Heart left ventricle (tissue), 13 donors: ENCODE results near the gene JDP2.

Experiments used
- POLR2A ChIP-seq, 2 donors: fragments of 450-650 bp; IDR thresholded peaks; one replicate each; pipeline ENCODE4 v1.6.1; 2017; ENCODE audit warnings: antibody characterized with exemption in 2 of 2, mild to moderate bottlenecking in 2 of 2, moderate library complexity in 2 of 2
- TF ChIP-seq, protein P1 (sequence below), 12 donors: fragments of 200-600 bp; sonication (generic) in 4 of 12; IDR thresholded peaks; one replicate each; pipeline versions ENCODE4 v1.5.0 to v1.8.0; 2018 to 2022; ENCODE audit warnings: antibody characterized with exemption in 12 of 12, mild to moderate bottlenecking in 5 of 12
- donor health status: ischemic (EF 13 %, LVEDD 7.1; RV severe dilation, severe dysfunction).
- donor health status: DM: no; HTN: yes; CAD: no.
- donor health status: DM: no; HTN: no; CAD: no.
- donor health status: ischemic (EF 25% LVEDD 6.9; RV normal size, moderate dysfunction).
- donor health status: ischemic (EF 25% LVEDD 5.7; RV mildly dilated, moderate dysfunction).
- donor health status: ischemic (EF 35%, LVEDD 5.7; RV mildly dilated, moderate dysfunction).
- donor health status: nonischemic (EF 11% LVEDD 7.7; RV severe dilation, severe dysfunction).
- donor health status: DM: yes; HTN: yes; CAD: no.
- donor health status: PGD.
- donor health status: ischemic (EF 29% LVEDD 5.4; RV normal size, mild dysfunction).
- donor health status: nonischemic (EF 23%, LVEDD 6.1; RV moderate dilation, normal function).

DNA sequence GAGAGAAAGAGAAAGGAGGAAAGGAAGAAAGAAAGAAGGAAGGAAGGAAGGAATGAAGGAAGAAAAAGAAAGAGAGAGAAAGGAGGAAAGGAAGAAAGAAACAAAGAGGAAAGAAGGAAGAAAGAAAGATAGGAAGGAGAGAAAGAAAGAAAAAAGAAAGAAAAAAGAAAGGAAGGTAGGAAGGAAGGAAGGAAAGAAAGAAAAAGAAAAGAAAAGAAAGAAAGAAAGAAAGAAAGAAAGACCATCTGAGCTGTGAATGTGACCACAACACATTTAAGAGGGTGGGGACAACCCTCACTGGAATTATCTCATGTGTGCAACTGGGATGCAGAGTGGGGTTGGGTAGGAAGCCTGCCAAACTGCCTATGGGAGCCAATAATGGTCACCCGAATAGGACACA is 58.5 kb downstream of the JDP2 start:
- TF ChIP-seq POLR2A (IDR thresholded peaks at IDR 0.05) = no peak
- TF ChIP-seq, protein P1, sequence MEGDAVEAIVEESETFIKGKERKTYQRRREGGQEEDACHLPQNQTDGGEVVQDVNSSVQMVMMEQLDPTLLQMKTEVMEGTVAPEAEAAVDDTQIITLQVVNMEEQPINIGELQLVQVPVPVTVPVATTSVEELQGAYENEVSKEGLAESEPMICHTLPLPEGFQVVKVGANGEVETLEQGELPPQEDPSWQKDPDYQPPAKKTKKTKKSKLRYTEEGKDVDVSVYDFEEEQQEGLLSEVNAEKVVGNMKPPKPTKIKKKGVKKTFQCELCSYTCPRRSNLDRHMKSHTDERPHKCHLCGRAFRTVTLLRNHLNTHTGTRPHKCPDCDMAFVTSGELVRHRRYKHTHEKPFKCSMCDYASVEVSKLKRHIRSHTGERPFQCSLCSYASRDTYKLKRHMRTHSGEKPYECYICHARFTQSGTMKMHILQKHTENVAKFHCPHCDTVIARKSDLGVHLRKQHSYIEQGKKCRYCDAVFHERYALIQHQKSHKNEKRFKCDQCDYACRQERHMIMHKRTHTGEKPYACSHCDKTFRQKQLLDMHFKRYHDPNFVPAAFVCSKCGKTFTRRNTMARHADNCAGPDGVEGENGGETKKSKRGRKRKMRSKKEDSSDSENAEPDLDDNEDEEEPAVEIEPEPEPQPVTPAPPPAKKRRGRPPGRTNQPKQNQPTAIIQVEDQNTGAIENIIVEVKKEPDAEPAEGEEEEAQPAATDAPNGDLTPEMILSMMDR (IDR thresholded peaks at IDR 0.05) = no peak
